A673 (cell line): ENCODE measurements around the gene CASP14. TPM values are rescaled to one million over a fixed set of nuclear protein-coding genes. Genes with fewer than 3 reads are reported as not detected.
A peak's percentile ranks its signal among the peaks of the same experiment; 100 is the strongest.
"Not testable (repeated sequence)": the region's sequence is repeated elsewhere in the genome, so short reads cannot be mapped to it uniquely, and the experiment has no call there.

Experiments used
- BruUV-seq: library from RNA; stranded (reverse); fragments of 400-500 nt; replicated peaks from 2 replicates; lab custom pipeline; 2021; lab: Mats Ljungman, UMichigan
- CTCF ChIA-PET: fragments of 300-600 bp; sonication (Branson Sonifier 250); formaldehyde crosslinking; loops from one replicate; lab custom pipeline; 2022; ENCODE audit warnings: antibody characterized with exemption; lab: Charles Lee
- POLR2A ChIA-PET: fragments of 300-600 bp; sonication (Branson Sonifier 250); formaldehyde crosslinking; loops from one replicate; lab custom pipeline; 2022; ENCODE audit warnings: antibody characterized with exemption; ENCODE audit not compliant: low non-redundant PET; lab: Charles Lee
- DNase-seq: peaks from one replicate; pipeline ENCODE4 v3.0.0-alpha.2; 2015; ENCODE audit warnings: low spot score
- H3K27ac ChIP-seq: fragments of 200-600 bp; sonication (generic); 2 replicates; pipeline ENCODE4 v1.5.1; 2016; ENCODE audit warnings: mixed run types, low read depth, mild to moderate bottlenecking, mixed read lengths, antibody characterized with exemption, low read length; ENCODE audit not compliant: poor library complexity, severe bottlenecking
- H3K27me3 ChIP-seq: fragments of 200-600 bp; sonication (generic); replicated peaks from 2 replicates; pipeline ENCODE4 v1.6.1; 2017; ENCODE audit warnings: mixed run types, low read depth, mild to moderate bottlenecking, mixed read lengths, antibody characterized with exemption, low read length; ENCODE audit not compliant: insufficient read depth, poor library complexity
- H3K36me3 ChIP-seq: fragments of 200-600 bp; sonication (generic); 2 replicates; pipeline ENCODE4 v1.6.1; 2016; ENCODE audit warnings: mixed run types, mild to moderate bottlenecking, mixed read lengths, antibody characterized with exemption, low read length; ENCODE audit not compliant: insufficient read depth, poor library complexity, severe bottlenecking
- H3K4me1 ChIP-seq: fragments of 200-600 bp; sonication (generic); 2 replicates; pipeline ENCODE4 v1.6.1; 2017; ENCODE audit warnings: mixed run types, mild to moderate bottlenecking, mixed read lengths, antibody characterized with exemption, low read length; ENCODE audit not compliant: insufficient read depth, poor library complexity, severe bottlenecking
- H3K4me3 ChIP-seq: fragments of 200-600 bp; sonication (generic); 2 replicates; pipeline ENCODE4 v1.5.1; 2016; ENCODE audit warnings: low read depth, mixed run types, mild to moderate bottlenecking, mixed read lengths, low read length; ENCODE audit not compliant: poor library complexity, severe bottlenecking
- H3K9me3 ChIP-seq: fragments of 200-600 bp; sonication (generic); 2 replicates; pipeline ENCODE4 v1.6.1; 2016; ENCODE audit warnings: mixed run types, low read depth, mild to moderate bottlenecking, mixed read lengths, antibody characterized with exemption, low read length; ENCODE audit not compliant: poor library complexity, severe bottlenecking
- EZH2 ChIP-seq: fragments of 200-600 bp; sonication (generic); IDR thresholded peaks from 2 replicates; pipeline ENCODE4 v1.6.1; 2017; ENCODE audit warnings: borderline replicate concordance, low read depth, mild to moderate bottlenecking, mixed read lengths, antibody characterized with exemption, low read length; ENCODE audit not compliant: poor library complexity, severe bottlenecking
- intact Hi-C: fragments of 100-400 bp; cut with micrococcal nuclease; formaldehyde crosslinking; loops from one replicate; pipeline ENCODE4 v1.10.0; 2022; ENCODE audit not compliant: unreplicated experiment
- total RNA-seq: library from RNA; stranded (reverse); gene quantifications from 2 replicates; pipeline ENCODE4 v1.2.3, GENCODE V29; 2021
- TF ChIP-seq, protein P1 (sequence below): fragments of 300-800, 200-600 bp; sonication (generic); conservative IDR thresholded peaks from 2 replicates; pipeline ENCODE4 v1.5.1; 2017; ENCODE audit warnings: low read depth, mild to moderate bottlenecking, antibody characterized with exemption, low read length, moderate library complexity, mixed read lengths

The CASP14 gene
- total RNA-seq, 1 experiment from 2014 or later: not detected

DNA sequence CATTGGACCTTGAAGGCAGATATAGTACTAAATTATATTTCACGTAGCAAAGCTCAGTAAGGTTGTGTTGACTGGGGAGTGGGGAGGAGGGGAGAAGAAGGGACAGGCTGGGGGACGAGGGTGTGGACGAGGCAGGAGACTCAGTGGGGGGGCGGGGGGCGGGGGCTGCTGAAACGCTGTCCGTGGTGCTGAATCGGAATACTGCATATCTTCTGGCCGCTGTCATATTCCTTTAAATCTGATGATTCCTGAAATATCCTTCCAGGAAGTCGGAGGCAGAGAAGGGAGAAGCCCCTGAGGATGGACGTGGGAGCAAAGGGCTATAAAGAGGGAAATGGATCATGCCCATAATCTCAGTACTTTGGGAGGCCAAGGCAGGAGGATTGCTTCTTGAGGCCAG lies 34.7 kb upstream of the CASP14 start:
- Histone ChIP-seq H3K27ac (no peak overlapping the region), H3K4me3 (no peak overlapping the region), H3K36me3 (no peaks in the 10 kb centered on the region), H3K9me3 (no peaks in the 10 kb centered on the region), H3K27me3 (peaks cover 22% of the 10 kb centered on the region), H3K4me1 (no peaks in the 10 kb centered on the region)
- peak; percentile 13 for DNase-seq
- ChIA-PET POLR2A (no interaction called here), CTCF (no interaction called here)
- intact Hi-C loops: no loop called here
- TF ChIP-seq EZH2: no peak
- TF ChIP-seq, protein P1, sequence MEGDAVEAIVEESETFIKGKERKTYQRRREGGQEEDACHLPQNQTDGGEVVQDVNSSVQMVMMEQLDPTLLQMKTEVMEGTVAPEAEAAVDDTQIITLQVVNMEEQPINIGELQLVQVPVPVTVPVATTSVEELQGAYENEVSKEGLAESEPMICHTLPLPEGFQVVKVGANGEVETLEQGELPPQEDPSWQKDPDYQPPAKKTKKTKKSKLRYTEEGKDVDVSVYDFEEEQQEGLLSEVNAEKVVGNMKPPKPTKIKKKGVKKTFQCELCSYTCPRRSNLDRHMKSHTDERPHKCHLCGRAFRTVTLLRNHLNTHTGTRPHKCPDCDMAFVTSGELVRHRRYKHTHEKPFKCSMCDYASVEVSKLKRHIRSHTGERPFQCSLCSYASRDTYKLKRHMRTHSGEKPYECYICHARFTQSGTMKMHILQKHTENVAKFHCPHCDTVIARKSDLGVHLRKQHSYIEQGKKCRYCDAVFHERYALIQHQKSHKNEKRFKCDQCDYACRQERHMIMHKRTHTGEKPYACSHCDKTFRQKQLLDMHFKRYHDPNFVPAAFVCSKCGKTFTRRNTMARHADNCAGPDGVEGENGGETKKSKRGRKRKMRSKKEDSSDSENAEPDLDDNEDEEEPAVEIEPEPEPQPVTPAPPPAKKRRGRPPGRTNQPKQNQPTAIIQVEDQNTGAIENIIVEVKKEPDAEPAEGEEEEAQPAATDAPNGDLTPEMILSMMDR: no peak
- no TSS peak for BruUV-seq

- Histone ChIP-seq H3K27ac (no peak overlapping the region), H3K27me3 (peaks cover 8% of the 10 kb centered on the region), H3K36me3 (no peaks in the 10 kb centered on the region), H3K9me3 (no peaks in the 10 kb centered on the region), H3K4me3 (no peak overlapping the region), H3K4me1 (no peaks in the 10 kb centered on the region)
- TF ChIP-seq, protein P1: no peak
- no peak for TF ChIP-seq EZH2
- DNase-seq: peak; percentile 25
- POLR2A ChIA-PET: interaction anchor here (0.6 kb wide), 1 partner anchor 43 kb away, joined by 3 read pairs; no protein-coding TSS in a partner anchor
- no TSS peak for BruUV-seq
- intact Hi-C loops: no loop called here
- CTCF ChIA-PET: no interaction called here
These were observed 33.2 kb upstream of the CASP14 start for GRCh38 chr19:15015946-15016542.

DNA sequence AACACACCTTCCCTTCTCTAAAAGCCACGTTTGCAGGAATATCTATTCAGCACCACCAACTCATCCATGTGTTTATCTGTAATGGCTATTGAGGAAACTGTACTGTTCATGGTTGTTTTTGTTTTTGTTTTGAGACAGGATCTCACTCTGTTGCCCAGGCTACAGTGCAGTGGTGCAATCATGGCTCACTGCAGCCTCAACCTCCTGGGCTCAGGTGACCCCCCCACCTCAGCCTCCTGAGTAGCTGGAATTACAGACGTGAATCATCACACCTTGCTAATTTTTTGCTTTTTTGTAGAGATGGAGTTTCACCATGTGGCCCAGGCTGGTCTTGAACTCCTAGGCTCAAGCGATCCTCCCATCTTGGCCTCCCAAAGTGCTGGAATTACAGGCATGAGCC lies 30.4 kb upstream of the CASP14 start:
- H3K9me3 ChIP-seq, CTCF ChIA-PET, POLR2A ChIA-PET, intact Hi-C loops, H3K36me3 ChIP-seq, H3K4me3 ChIP-seq, DNase-seq, H3K4me1 ChIP-seq, H3K27me3 ChIP-seq, BruUV-seq, H3K27ac ChIP-seq: not testable (repeated sequence)
